GM12865 (cell line): ENCODE measurements around the gene PCBD1.
"Not testable (repeated sequence)": the region's sequence is repeated elsewhere in the genome, so short reads cannot be mapped to it uniquely, and the experiment has no call there.

Source experiments
- DNase-seq: peaks from one replicate; pipeline ENCODE4 v3.0.0; 2010; ENCODE audit warnings: low read depth
- H3K4me3 ChIP-seq: 2 replicates; pipeline ENCODE4 v1.5.1; 2011; ENCODE audit warnings: mild to moderate bottlenecking, low read depth, low read length, control low read depth
- TF ChIP-seq, protein P1 (sequence below): IDR thresholded peaks from 2 replicates; pipeline ENCODE4 v1.5.1; 2011; ENCODE audit warnings: low read length, control low read depth, low read depth, inconsistent platforms; ENCODE audit not compliant: insufficient read depth; ENCODE audit errors: missing control alignments

The PCBD1 gene

GRCh38 chr10:70925377-70926225 lies 37.2 kb upstream of the PCBD1 start:
- peak; percentile 47 for DNase-seq
- no peak overlapping the region for H3K4me3 ChIP-seq
- TF ChIP-seq, protein P1, sequence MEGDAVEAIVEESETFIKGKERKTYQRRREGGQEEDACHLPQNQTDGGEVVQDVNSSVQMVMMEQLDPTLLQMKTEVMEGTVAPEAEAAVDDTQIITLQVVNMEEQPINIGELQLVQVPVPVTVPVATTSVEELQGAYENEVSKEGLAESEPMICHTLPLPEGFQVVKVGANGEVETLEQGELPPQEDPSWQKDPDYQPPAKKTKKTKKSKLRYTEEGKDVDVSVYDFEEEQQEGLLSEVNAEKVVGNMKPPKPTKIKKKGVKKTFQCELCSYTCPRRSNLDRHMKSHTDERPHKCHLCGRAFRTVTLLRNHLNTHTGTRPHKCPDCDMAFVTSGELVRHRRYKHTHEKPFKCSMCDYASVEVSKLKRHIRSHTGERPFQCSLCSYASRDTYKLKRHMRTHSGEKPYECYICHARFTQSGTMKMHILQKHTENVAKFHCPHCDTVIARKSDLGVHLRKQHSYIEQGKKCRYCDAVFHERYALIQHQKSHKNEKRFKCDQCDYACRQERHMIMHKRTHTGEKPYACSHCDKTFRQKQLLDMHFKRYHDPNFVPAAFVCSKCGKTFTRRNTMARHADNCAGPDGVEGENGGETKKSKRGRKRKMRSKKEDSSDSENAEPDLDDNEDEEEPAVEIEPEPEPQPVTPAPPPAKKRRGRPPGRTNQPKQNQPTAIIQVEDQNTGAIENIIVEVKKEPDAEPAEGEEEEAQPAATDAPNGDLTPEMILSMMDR, result peak; percentile 92

DNA sequence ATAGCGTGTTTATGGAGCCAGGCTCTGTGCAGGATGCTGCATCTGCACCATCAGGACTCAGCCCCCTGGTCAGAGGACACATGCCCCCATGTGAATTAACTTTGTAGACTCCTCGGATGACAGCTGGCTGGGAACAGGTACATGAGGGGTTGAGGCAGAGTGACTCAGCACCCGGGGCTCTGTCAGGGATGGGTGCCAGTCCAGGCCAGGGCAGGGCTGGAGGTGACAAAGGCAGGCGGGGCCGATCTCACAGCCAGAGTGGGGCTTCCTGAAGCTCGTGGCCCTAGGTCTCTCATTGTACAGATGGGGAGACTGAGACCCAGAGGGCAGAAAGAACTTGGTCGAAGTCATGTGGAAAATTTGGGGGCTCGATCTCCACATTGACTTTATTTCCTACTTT lies 35.3 kb upstream of the PCBD1 start:
- DNase-seq, result no peak
- H3K4me3 ChIP-seq, result no peak overlapping the region
- TF ChIP-seq, protein P1, result no peak

GRCh38 chr10:70921285-70921684 lies 32.9 kb upstream of the PCBD1 start:
- TF ChIP-seq, protein P1, result no peak
- H3K4me3 ChIP-seq, result no peak overlapping the region
- DNase-seq, result no peak

DNA sequence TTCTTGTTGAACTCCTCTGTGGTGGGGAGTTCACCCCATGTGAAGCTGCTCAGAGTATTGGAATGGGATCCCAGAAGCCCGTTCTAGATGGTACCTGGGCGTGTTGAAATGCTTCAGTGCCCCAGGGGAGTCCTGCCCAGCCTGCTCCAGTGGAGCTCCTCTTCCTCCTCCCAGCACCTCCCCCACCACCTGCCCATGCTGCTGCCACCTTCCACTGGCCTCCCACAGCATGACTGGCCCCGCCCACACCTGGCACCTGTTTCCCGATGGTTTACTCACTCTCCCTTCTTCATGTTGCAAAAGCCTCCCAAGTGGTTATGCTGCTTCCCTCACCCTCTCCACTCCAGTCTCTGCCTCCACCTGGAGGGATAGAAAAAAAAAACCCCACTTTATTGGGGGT lies 32.2 kb upstream of the PCBD1 start:
- TF ChIP-seq, protein P1, result no peak
- H3K4me3 ChIP-seq, result no peak overlapping the region
- no peak for DNase-seq

DNA sequence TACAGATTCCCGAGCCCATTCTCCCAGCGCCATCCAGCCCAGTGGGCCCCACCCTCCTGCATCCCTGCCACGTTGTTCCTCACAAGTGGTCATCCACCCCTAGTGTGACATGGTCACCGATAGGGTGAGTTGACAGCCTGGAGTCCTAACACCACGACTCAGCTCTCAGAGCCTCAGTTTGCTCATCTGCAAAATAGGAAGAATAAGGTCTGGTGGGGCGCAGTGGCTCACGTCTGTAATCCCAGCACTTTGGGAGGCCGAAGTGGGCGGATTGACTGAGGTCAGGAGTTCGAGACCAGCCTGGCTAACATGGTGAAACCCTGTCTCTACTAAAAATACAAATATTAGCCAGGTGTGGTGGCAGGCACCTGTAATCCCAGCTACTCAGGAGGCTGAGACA lies 31.5 kb upstream of the PCBD1 start:
- DNase-seq, H3K4me3 ChIP-seq: not testable (repeated sequence)

DNA sequence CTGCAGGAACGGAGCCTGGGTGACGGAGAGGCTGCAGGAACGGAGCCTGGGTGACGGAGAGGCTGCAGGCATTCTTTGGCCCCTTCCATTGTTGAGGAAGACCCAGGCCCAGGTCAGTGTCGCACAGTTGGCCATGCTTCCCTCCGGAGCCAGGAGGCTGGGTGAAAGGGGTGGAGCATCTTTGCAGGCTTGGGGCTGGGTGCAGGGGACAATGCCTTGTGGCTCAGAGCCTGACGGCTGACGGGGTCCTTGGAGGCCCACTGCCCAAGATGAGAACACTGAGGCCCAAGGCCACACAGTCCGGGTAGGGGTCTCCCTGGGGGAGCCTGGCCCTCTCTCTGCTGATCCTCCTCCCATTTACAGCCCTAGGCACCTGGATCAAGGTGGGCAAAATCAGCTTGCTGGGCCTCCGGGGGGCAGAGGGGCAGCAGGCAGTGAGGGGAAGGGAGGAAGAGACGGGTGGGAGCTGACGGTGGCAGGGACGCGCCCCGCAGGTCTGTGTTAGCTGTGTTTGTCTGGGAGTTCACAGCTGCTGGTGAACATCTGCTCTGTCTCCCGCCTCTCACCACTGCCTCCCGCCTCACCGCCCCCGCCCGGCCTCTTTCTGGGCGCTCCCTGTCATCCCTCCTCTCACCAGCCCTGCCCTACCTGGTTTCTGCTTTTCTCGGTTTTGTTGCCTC lies 30.6 kb upstream of the PCBD1 start:
- no peak overlapping the region for H3K4me3 ChIP-seq
- no peak for DNase-seq
- TF ChIP-seq, protein P1, result no peak

DNA sequence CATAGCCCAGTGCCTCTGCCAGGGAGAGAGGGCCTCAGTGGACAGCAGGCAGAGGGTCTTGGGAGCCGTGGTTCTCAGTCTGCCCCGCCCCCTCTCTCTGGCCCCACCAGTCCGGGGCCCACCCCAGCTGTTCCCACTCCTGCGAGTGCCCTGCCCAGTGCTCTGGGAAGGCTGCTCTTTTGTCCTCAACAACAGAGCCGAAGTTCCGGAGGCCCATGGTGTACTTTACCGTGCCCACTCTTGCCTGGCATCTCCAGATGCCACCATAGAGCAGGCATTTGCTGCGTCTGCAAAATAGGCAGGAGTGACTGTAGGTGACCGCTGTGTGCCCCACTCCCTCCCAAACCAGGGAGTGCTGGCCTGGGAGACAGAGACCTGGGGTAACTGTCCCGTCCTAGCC lies 29.3 kb upstream of the PCBD1 start:
- no peak overlapping the region for H3K4me3 ChIP-seq
- DNase-seq, result no peak
- TF ChIP-seq, protein P1, result no peak
